ENCODE measurements around the gene UGT2B15.
"Not testable (repeated sequence)": the region's sequence is repeated elsewhere in the genome, so short reads cannot be mapped to it uniquely, and the experiment has no call there.

Gene UGT2B15

DNA sequence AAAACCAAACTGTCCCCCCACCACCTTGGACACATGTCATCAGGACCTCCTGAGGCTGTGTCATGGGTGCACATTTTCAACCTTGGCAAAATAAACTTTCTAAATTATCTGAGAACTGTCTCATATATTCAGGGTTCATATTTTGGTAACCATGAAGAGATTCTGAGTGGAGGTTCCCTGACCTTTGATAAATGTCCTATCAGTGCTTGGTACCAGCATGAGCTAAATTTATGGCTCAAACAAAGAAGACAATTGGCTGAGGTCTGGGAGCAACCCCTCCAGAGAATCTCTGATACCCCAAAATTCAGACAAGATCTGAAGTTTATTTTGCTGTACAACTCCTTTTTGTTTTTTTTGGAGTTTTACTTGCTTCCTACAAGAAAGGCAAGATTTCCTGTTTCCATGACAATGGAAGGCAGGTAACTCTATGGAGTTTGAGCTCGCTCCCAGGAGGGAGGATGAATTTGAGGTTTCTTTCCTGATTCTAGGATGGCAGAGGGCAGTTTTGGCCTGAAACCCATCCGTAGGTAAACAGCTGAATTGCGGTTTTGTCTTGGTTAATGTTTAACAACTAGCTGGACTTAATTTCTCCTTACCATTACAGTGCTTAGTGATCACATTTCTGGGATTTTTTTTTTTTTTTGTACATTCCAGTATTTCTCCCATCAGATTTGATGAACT, 14.5 kb downstream of the UGT2B15 start:
- DNase-seq (ENCODE audit: low spot score), result peak; percentile 25

DNA sequence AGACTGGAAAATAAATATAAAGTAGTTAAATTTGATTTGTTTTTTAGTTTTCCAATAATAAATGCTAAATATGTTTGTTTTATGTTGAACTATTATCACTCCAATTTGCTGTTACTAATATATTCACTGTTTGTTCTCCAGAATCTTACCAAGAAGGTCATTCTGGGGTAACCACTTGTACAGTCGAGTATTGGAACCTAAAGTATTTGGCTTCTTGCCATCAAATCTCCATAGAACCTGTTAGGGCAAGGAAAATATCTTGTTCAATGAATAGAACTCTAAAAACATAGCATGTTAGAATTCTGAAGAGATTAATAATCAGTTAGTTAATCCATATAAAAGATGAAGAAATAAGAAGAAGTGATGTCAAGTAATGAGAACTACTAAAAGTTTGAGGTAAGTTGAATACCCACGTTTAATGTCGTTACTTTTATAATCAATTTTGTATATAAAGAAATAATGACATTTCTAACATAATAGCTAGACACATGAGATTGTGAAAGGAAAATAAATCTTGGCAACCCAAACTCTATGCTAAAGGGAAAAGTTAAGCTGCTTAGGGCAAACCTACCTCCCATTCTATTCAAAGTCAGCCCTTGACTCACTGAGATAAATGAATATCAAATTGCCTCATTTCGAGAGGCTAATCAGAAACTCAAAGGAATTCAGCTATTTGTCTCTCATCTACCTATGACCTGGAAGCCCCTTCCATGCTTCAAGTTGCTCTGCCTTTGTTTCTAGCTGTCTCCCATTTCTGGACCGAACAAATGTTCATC, 15.3 kb downstream of the UGT2B15 start:
- no peak for DNase-seq (ENCODE audit: low spot score)

- no peak for DNase-seq (ENCODE audit: low spot score)
These were observed 18.5 kb downstream of the UGT2B15 start for GRCh38 chr4:68651932-68652331.

- no peak for DNase-seq (ENCODE audit: low spot score)
These were observed 40.1 kb downstream of the UGT2B15 start for GRCh38 chr4:68630371-68630770.

- not testable (repeated sequence) for DNase-seq (ENCODE audit: low spot score)
These were observed 47.7 kb downstream of the UGT2B15 start for GRCh38 chr4:68622731-68623130.

DNA sequence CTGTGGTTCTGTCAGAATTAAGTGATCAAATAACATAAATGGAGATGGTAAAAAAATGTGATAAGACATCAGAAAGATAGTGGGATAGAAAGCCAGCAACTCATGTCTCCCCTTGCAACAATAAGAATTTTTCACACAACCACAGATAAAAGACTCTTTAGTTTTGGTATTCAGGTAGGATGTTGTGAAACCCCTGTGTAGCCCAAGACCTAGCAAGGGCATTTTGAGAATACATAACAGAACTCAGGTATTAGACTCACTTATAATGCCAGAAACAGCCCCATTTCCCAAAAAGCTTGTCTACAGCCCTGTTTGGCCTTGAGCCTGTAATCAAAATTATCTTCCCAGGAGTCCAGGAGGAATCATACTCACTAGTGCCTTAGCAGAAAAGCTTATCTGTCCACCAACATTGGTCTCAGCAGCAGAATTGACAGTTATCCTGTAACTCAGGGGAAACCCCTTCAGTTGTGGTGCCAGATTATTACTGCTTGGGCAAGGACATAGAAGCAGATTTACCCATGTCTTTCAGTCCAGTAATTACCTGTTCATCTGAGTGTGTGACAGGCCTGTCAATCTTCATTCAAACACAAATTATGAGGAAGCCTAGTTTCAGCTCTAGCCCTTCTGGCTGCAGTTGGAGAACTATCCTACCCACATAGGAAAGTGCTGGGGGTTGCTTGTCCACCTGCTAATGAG, 53.3 kb downstream of the UGT2B15 start:
- DNase-seq (ENCODE audit: low spot score), result no peak

GRCh38 chr4:68615699-68616422, 54.6 kb downstream of the UGT2B15 start:
- no peak for DNase-seq (ENCODE audit: low spot score)

DNA sequence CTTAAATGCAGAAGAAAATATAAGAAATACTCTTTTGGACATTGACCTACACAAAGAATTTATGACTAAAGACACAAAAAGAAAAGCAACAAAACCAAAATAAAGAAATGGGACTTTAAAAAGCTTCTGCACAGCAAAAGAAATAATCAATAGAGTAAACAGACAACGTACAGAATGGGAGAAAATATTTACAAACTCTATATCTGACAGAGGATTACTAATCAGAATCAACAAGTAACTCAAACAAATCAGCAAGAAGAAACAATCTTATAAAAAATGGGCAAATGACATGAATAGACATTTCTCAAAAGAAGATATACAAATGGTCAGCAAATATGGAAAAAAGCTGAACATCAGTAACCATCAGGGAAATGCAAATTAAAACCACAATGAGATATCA, 56.7 kb downstream of the UGT2B15 start:
- DNase-seq (ENCODE audit: low spot score), result no peak

DNA sequence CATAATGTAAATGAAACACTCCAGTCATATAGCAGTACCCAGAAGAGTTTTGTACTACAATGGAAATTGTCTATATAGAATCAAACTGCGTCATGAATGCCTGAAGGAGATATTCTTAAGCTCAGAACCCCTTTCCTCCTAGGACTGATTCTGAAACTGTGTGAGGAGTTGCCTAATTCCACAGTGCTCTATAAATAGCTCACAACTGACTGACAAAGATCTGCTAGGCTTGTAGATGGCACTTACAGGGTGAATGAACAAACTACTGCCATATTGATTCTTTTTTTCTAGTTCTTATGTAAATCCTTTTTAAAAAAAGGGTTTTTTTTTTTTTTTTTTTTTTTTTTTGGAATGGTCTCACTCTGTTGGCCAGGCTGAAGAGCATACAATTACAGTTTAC, 64.2 kb downstream of the UGT2B15 start:
- DNase-seq (ENCODE audit: low spot score), result no peak

DNA sequence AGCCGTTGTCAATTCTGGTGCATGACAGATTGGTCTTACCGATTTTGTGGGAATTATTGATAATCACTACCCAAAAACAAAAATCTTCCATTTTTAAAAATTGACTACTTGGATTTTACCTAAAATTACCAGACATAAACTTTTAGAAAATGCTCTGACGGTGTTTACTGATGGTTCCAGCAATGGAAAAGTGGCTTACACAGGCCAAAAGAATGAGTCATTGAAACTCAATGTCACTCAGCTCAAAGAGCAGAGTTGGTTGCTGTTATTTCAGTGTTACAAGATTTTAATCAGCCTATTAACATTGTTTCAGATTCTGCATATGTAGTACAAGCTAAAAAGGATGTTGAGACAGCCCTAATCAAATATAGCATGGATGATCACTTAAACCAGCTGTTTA, 71.3 kb downstream of the UGT2B15 start:
- DNase-seq (ENCODE audit: low spot score), result no peak

- no peak for DNase-seq (ENCODE audit: low spot score)
These were observed 73.0 kb downstream of the UGT2B15 start for GRCh38 chr4:68597482-68597881.

Measured in SW480 (cell line).